Peyer's patch (tissue), 4 donors: ENCODE measurements around the gene SETD2.

ENCODE experiments used
- POLR2A ChIP-seq, 2 donors: fragments of 450-650 bp; IDR thresholded peaks; one replicate each; pipeline ENCODE4 v1.5.1; 2017; ENCODE audit warnings: antibody characterized with exemption in 2 of 2, mild to moderate bottlenecking in 2 of 2, moderate library complexity in 2 of 2
- TF ChIP-seq, protein P1 (sequence below), 6 experiments: fragments of 450-650 bp in 4 of 6; fragments of 200-600 bp in 2 of 6; sonication (generic) in 1 of 6; IDR thresholded peaks; one replicate each; pipeline ENCODE4 v1.5.1; 2017 to 2019; ENCODE audit warnings: antibody characterized with exemption in 6 of 6, mild to moderate bottlenecking in 3 of 6, moderate library complexity in 1 of 6

GRCh38 chr3:46997453-46998091 lies 166.3 kb downstream of the SETD2 start:
- TF ChIP-seq POLR2A (IDR thresholded peaks at IDR 0.05) = no peak
- TF ChIP-seq, protein P1, sequence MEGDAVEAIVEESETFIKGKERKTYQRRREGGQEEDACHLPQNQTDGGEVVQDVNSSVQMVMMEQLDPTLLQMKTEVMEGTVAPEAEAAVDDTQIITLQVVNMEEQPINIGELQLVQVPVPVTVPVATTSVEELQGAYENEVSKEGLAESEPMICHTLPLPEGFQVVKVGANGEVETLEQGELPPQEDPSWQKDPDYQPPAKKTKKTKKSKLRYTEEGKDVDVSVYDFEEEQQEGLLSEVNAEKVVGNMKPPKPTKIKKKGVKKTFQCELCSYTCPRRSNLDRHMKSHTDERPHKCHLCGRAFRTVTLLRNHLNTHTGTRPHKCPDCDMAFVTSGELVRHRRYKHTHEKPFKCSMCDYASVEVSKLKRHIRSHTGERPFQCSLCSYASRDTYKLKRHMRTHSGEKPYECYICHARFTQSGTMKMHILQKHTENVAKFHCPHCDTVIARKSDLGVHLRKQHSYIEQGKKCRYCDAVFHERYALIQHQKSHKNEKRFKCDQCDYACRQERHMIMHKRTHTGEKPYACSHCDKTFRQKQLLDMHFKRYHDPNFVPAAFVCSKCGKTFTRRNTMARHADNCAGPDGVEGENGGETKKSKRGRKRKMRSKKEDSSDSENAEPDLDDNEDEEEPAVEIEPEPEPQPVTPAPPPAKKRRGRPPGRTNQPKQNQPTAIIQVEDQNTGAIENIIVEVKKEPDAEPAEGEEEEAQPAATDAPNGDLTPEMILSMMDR (IDR thresholded peaks at IDR 0.05) = no peak
